Fibroblast of peridontal ligament (primary cell): ENCODE results near the gene CYTIP.

Experiments used
- DNase-seq: peaks from one replicate; pipeline ENCODE4 v3.0.0-alpha.2; 2010; ENCODE audit errors: extremely low read depth

Gene CYTIP

DNA sequence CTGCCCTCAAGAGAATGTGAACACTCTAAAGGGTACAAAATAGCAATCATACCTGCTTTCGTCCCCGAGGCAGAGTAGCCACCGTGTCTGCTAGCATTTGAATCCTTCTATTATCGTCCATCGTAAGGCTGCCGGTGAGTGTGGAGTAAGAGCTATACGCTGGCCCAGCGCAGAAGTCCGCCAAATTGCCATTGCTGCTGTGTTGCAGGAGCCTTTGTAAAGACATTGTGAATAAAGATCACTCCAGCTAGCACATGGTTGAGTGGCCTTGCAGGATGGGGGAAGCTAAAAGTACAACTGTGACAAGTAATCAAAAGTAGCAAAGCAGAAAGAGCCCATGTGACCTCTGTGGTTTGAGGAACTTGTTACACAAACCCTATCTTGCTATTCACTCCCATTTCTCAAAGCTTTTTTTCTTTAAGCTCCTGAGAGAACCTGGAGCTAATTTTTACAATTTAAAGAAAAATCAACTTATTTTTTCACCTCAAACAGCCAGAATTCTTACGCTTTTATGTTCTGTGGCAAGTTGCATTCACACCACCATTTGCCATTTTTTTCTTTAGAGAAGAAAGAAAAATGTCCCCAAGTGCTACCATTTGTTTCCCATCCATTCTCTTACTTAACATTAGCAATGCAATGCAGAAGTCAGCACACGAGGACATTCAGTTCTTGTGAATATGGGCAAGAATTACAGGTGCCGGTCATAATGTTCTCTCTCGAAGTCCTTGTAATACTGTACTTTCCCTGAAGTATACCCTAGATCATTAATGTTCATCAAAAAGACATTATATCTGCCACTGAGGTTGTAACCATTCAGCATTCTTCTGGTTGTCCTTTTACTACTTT is at the start of gene CYTIP:
TSS of gene CYTIP (minus strand) at position 295 of the 846 bp plus-strand sequence. CDS start at position 226, 69 bp downstream.
- no peak for DNase-seq

DNA sequence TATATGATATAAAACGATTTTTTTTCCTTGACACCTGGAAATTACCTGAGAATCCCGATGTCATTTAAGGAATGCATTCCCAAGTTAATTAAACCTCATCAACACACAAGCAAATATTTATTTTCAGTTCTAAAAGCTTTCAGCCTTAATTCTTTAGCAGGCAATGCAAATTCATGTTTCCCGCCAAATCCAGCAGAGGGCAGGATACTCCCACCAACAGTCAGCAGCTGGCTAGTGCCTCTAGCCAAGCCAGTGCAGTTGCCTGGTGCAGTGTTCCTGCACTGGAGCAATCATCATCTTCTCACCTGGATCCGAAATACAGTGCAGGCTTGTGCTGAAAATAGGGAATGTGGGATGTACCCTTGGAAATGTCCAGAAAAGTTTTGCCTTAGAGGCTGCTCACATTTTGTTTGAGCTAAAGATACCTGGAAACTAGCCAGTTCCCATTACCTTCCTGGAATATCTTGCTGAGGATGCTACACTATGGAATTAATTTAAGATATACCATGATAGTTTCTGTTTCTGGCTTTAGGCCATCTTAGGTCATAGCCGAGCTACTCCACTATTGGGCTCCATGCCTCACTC is 48.4 kb upstream of the CYTIP start:
- DNase-seq: peak; percentile 75

DNA sequence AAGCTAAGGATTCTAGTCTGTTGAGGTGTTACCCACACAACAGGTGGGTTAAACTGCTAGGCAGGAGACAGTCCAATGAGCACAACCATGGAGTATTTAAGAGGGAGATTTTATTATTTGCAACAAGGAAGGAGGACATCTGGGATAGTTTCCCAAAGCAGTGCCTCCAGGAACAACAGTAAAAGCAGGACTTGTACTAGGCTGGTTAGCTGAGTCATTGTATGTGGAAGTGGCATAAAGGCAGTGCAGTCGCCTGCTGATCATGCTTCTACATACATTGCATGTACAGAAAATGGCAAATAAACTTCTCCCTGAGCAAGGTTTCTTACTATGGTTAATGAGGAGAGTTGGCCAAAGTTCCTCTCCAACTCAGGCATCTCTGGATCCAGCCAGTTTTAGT is 46.1 kb upstream of the CYTIP start:
- no peak for DNase-seq

DNA sequence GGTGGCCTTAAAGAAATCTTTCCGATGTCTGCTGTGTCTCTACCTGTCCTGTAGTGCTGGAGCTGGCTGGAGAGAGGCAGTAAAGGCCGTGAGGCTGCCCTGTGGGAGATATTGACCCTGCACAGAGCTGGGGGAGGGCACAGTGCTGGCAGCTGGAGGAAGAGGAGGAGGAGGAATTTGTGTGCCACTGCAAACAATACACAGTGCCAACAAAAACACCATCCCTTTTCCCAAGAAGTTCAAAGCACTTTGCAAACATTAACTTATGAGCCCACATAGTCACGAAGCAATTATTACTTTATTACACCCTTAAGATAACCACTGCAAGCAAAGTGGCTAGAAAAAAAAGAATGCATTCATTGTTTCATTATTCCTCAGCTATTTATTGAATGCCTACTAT is 45.0 kb upstream of the CYTIP start:
- DNase-seq: no peak

DNA sequence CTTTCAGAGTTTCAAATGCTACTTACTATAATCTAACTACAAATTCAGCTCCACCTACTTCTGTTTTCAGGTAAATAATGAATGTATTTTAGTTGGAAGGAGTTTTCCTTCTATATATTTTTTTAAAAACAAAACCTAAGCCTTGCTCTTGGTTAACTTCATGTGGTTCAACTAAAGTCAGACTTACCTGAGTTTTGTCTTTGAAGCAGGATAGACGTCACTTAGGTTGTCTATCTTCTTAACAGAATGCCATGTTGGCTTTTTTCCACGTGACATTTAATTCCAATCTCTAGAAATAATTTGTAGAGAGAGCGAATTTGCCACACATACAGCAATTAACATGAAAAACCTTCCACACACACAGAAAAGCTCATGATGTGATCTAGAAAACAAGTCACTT is 43.9 kb upstream of the CYTIP start:
- DNase-seq: no peak

DNA sequence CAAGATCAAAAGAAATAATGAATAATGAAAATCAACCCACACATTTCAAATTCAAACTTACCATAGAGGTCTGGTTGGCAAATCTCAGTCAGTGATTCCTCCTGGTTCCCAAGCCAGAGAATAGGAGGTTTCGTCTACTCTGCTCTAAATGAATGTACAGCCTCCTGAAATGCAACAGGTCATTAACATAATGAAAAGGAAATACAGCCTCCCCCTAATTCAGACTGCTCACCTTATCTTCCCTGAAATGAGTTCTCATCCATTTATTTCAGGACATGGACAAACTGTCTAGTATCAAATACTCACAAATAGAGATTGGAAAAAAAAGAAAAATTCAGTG is 43.4 kb upstream of the CYTIP start:
- no peak for DNase-seq

DNA sequence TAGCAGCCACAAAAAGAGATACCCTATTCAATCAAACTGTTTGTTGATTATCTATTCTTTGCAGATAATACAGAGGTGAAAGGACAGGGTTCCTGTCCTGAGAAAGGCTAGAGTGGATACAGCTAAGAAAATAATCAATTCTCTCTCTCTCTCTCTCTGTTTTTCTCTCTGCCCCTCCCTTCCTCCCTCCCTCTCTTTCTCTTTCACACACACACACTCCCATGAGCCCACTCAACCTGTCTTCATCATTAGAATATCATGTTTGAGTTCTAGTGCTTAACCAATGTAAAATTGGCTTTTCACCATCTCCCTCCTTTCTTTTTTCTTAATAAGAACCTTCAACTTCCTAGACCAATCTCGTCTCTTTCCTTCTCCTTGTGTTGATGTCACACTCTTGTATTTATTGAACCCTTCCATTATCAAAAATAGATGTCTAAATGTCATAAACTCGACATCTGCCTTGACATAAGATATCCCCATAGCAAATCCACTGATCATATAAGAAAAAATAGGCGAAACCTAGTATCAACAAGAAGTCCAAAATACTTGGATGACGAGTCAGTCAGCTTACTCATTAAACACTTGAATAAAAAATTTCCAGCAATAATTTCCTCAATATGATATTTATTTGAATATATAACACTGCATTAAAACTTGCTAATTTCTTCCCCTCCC is 42.8 kb upstream of the CYTIP start:
- peak; percentile 61 for DNase-seq

DNA sequence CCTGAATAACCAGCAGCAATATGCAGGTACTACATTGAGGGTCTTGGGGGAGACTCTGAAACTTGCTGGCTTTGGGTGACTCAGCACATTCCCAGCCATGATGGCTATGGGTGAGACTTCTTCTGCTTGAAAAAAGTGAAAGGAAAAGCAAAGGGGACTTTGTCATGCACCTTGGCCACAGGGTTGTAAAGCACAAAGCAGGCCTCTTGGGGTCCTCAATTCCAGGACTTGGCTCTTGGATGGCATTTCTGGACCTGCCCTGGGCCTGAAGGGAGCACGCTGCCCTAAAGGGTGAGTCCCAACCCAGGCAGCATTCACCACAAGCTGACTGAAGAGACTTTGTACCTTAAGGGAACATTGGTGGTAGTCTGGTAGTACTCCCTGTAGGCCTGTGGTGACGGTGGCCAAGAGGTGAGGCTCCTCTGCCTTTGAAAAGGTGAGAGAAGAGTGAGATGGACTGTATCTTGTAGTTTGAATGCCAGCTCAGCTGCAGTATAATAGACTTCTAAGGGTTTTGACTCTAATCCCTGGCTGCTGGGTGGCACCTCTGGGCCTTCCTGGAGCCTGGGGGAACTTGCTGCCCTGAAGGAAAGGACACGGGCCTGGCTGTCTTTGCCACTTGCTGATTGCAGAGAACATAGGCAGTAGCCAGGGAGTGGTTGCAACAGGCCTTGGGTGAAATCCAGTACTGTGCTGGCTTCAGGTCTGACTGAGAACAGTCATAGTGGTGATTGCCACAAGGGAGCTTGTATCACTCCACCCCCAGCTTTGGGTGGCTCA is 36.5 kb upstream of the CYTIP start:
- peak; percentile 89 for DNase-seq

DNA sequence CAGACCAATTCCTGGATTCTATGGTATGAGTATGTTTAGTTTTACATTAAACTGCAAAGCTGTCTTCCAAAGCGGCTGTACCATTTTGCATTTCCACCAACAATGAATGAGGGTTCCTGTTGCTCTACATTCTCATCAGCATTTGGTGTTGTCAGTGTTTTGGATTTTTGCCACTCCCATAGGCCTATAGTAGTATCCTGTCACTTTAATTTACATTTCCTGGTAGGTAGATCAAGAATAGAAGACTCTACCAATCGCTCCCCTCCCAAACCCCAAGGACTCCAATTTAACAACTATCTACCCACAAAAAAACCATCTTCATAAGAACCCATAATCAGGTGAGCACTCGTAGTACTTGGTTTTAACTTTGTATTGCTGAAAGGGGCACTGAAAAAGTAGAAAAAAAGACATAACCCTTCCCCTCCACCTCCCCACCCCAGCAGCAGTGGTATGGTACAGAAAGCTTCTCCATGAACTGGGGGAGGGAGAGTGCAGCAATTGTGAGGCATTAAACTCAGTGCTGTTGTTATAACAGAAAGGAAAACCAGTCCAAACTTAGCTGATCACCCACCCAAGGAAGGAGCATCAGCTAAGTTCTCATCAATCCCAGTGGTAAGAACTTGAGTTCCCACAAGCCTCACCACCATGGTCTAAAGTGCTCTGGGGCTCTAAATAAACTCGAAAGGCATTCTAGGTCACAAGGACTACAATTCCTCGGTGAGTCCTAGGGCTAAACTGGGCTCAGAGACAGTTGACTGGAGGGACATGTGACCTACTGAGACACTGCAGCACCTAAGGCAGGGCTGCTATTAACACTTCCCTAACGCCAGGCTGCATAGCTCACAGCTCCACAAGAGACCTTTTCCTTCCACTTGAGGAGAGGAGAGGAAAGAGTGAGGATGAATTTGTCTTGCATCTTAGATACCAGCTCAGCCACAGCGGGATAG is 35.5 kb upstream of the CYTIP start:
- no peak for DNase-seq

DNA sequence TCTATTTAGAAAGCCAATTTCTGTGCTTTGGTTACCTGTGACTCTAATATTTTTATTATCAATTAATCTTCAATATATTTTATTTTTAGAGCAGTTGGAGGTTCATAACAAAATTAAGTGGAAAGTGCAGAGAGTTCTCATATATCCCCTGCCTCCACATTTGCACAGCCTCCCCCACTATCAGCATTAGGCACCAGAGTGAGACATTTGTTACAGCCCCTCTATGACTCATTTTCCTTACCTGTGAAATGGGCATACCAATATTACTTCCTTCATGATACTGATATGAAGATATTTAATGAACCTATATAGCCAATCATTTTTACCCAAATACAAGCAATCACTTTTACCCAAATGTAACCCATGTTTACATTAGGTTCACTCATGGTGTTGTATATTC is 34.0 kb upstream of the CYTIP start:
- no peak for DNase-seq

DNA sequence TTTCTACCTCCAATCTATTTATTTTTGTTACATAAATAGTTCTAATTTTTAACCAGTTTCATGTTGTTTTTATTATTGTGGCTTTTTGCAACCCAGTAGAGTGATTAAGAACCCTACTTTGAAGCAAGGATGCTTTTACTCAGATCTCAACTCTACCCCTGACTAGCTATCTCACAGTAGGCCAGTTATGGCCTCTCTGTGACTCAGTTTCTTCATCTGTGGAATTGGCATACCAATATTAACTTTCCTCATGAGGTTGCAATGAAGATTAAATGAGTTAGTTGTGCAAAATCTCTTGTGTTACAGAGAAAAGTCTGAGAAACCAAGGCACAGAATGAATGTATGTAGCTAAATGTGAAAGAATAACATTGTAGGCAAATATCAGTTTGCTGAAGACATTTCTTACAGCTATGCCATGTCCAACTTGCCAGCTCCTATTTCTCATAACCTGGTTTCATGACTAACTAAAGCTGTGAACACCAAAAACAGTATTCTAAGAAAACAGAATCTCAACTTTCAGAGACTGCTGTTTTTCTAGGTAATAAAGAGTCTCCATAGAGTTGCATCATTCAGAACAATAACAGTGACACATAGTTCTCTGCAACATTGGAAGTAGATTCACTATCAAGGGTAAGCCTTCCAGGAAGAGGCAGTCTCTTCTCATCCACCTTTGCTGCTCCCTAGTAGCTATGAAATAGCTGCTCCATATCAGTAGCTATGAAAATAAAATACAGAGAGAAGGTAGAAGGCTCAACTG is 33.2 kb upstream of the CYTIP start:
- DNase-seq: peak; percentile 48

DNA sequence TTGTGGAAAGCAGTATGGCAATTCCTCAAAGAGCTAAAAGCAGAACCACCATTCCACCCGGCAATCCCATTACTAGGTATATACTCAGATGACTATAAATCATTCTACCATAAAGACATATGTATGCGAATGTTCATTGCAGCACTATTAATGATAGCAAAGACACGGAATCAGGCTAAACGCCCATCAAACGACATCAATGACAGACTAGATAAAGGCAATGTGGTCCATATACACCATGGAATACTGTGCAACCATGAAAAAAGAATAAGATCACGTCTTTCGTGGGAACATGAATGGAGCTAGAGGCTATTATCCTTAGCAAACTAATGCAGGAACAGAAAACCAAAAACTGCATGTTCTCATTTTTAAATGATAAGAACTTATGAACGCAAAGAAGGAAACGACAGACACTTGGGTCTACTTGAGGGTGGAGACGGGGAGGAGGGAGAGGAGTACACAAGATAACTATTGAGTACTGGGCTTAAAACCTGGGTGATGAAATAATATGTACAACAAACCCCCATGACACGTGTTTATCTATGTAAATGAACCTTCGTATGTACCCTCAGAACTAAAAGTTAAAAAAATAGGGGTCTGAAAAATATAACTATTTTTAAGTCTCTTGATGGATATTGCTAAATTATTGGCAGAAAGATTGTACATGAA is 32.0 kb upstream of the CYTIP start:
- DNase-seq: no peak

DNA sequence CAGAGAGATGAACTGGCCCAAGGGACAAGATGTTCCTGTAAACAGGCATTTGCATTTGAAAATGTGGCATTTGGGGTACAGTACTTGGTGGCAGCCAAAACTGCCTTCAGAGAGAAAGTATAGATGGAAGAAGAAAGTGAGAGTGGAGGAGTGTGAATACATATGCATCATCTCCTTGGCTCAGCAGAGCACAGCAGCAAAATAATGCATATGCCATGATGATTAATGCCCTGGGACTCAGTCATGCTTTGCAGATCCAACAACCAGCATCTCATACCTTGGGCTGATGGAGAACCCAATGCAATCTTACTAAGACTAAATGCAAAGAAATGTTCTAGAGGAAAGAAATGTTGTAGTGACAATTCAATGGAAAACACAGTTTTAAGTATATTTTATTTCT is 29.7 kb upstream of the CYTIP start:
- DNase-seq: no peak

DNA sequence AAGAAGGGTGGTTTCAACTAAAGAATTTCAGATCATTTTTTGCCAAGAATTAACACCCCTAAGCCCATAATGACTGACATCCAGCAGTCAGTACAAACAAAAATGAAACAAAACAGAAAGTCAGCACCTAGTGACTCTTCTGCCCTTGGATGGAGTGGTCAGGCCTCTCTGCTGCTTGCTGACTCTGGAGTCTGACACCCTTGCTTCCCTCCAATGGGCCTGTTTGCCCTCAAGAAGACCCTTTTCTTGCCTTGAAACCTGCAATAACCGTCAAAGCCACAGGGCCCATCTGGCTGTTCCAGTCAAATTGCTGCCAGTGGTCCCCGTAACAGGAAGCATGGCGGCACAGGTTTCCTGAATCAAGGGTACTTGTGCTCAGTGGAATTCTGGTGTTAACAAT is 27.2 kb upstream of the CYTIP start:
- DNase-seq: no peak

DNA sequence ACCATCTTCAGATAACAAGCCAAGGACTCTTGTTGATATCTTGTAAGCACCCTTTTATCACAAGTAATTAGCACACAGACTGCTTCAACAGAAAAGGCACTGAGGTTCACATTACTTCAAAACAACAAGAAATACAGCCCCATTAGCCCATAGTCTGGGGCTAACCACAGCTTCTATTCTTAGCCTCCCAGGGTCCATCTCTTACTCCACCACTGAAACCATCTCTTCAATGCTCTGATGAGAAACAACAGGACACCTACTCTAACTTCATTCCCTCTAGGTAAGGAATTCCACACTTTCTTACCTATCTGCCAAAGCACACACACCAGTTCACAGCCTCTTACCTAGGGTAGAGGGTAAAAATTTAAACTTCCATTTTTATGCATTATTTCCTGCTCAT is 26.4 kb upstream of the CYTIP start:
- DNase-seq: no peak

DNA sequence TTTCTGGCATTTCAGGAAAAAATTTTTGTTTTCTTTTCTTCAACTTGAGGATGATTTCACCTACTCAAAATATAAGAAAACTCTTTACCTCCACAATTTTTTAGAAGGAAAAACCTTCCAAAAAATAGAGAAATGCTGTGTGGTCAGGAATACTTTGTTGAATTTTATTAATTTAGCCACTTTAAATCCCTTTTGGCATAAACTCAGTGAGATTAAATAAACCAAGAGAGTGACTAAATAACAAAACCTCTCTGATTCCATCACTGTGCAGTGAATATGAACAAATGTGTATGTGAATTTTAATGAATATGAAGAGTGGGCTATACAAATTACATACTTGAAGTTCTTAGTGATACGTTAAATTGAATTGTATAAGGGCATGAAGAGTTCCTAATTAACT is 25.8 kb upstream of the CYTIP start:
- DNase-seq: peak; percentile 40

DNA sequence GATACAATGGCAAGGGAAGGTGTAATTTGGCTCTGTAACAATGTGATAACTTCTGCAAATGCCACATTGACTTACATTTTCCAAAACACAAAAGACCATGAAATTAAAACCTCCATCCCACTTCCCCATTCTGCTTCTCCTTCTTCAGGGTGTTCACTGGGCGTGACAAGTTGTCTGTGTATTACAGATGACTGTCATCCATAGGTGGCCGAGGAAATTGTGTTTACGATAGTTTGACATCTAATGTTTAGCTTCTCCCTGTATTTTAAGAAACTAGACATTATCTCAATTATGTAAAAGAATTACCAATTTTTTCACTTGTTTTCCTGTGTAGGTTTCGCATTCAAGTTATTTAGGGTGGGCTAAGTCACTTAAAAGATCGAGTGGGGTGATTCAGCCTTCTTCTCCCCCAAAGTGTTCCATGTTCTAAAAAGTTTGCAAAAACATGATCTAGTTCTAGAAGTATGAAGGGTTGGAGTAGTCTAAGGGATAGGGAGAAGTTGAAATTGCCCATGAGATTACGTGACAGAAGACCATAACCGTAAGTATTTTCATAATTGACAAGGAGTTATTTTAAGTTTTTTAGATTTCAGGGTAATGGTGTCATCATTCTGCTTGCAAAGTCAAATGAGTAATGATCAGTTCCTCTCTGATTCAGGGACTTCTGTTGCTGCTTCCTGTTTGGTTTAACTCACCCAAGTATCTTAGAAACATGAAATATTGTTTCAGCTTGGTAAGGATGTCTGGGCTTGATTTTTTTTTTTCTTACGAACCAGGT is 25.2 kb upstream of the CYTIP start:
- DNase-seq: peak; percentile 87

DNA sequence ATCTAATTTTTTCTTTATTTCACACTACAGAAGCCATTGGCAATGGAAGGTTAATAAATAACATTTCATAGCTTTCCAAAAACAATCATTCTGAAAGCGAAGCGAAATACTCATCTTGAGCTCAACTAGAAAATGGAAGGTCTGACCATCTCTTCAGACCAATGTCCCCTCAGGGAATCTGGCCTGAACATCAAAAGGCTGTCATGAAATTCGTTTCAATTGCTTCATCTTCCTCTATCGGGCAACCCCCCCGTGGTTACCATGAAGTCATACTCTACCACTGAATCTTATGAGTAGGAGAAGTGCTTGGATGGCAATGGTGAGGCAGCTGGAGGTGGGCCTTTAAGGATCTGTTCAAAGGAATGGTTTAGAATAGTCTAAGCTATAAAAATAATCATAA is 22.9 kb upstream of the CYTIP start:
- no peak for DNase-seq

DNA sequence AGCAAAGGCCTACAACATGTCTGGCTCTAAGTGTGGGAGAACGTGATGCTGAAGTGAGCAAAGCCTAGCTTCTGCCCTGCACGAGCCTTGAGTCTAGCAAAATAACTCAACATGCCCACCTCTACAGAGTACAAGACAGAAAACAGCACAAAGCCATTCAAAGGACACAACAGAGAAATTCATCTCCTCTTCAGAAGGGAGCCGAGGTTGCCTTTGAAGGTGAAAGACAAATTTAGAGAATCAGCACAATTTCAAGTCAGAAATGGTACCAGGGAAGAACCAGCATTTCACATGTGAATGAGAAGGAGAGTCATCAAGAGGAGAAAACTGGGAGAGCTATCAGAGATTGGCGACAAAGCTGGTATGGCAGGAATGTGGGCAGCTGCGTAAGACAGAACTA is 21.7 kb upstream of the CYTIP start:
- no peak for DNase-seq
